NB4 (cell line): Measurements from ENCODE around the gene BEX2.

ENCODE experiments used
- DNase-seq: peaks from one replicate; pipeline ENCODE4 v3.0.0; 2010; ENCODE audit warnings: low read depth
- H3K4me3 ChIP-seq: one replicate; pipeline ENCODE4 v1.5.1; 2011; ENCODE audit warnings: mild to moderate bottlenecking, low read depth, low read length, moderate library complexity
- MYC ChIP-seq: IDR thresholded peaks from 2 replicates; pipeline ENCODE4 v1.6.1; 2011; ENCODE audit warnings: low read depth, low read length
- POLR2A ChIP-seq: IDR thresholded peaks from 2 replicates; pipeline ENCODE4 v1.6.1; 2011; ENCODE audit warnings: mild to moderate bottlenecking; ENCODE audit not compliant: insufficient read length; ENCODE audit errors: extremely low read depth
- TF ChIP-seq, protein P1 (sequence below): IDR thresholded peaks from 2 replicates; pipeline ENCODE4 v1.6.1; 2011; ENCODE audit warnings: low read depth, low read length
- TF ChIP-seq, protein P2 (sequence below): IDR thresholded peaks from one replicate; pipeline ENCODE4 v1.5.1; 2012; ENCODE audit warnings: low read depth, low read length

Gene BEX2

DNA sequence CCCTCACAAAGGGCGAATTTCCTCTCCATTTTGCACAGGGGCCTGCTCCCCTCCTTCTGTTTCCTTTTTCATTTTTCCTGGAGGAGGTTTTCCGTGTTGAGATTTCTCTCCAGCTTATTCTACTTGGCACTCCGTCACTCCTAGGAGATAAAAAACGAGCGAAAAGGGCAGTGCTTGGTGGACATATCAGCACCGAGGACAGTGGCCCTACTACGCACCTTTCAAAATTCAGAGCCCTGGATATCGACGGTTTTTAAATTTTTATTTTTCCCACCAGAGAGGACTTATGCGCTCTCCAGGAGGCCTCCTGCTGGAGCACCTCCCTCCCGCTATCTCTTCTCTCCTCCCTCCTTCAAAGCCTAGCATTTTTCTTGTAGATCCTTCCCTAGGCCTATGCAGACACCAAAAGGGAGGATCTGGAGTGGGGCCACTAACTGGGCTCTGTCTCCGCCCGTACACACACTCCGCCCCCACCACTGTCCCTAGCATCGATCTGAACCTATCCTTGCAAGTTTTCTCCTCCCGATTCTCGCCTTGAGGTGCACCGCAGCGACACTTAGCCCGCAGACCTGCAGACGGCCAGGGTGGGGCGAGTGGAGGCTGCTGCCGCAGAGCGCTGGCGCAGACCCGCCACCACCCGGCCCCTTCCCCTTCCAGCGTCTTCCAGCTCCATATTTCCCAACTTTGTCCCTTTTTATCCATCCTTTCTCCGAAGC is 37.0 kb upstream of the BEX2 start:
- no peak for DNase-seq
- H3K4me3 ChIP-seq, result no peak overlapping the region
- TF ChIP-seq MYC (no peak), POLR2A (no peak)
- TF ChIP-seq, protein P1, sequence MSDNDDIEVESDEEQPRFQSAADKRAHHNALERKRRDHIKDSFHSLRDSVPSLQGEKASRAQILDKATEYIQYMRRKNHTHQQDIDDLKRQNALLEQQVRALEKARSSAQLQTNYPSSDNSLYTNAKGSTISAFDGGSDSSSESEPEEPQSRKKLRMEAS, result no peak
- TF ChIP-seq, protein P2, sequence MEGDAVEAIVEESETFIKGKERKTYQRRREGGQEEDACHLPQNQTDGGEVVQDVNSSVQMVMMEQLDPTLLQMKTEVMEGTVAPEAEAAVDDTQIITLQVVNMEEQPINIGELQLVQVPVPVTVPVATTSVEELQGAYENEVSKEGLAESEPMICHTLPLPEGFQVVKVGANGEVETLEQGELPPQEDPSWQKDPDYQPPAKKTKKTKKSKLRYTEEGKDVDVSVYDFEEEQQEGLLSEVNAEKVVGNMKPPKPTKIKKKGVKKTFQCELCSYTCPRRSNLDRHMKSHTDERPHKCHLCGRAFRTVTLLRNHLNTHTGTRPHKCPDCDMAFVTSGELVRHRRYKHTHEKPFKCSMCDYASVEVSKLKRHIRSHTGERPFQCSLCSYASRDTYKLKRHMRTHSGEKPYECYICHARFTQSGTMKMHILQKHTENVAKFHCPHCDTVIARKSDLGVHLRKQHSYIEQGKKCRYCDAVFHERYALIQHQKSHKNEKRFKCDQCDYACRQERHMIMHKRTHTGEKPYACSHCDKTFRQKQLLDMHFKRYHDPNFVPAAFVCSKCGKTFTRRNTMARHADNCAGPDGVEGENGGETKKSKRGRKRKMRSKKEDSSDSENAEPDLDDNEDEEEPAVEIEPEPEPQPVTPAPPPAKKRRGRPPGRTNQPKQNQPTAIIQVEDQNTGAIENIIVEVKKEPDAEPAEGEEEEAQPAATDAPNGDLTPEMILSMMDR, result no peak

DNA sequence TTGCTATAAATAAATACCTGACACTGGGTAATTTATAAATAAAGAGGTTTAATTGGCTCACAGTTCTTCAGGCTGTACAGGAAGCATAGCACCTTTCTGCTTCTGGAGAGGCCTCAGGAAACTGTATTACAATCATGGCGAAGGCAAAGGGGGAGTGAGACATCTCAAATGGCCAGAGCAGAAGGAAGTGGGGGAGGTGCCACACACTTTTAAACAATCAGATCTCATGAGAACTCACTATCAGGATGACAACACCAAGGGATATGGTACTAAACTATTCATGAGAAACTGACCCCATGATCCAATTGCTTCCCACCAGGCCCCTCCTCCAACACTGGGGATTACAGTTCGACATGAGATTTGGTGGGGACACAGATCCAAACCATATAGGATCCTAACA is 33.8 kb upstream of the BEX2 start:
- DNase-seq, result no peak
- no peak overlapping the region for H3K4me3 ChIP-seq
- no peak for TF ChIP-seq POLR2A

DNA sequence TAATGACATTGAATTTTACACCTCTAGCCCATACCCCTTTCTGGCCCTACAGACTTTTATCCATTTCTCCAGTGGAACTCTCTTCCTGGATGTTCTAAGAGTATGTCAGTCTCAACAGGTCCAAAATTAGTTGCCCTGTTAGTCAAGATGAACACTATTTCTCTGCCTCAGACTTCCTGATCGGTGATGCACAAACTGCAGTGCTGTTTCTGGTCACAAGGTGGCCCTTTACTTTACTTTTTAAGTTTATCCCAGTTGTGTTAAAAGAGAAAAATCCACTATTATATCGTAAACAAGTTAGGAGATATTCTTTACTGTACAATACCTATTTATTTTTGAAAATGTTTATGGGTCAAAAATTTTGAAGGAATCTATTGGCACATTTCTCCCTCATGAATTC is 32.3 kb upstream of the BEX2 start:
- H3K4me3 ChIP-seq, result no peak overlapping the region
- no peak for TF ChIP-seq POLR2A
- TF ChIP-seq, protein P2, result peak; percentile 53
- peak; percentile 24 for DNase-seq

DNA sequence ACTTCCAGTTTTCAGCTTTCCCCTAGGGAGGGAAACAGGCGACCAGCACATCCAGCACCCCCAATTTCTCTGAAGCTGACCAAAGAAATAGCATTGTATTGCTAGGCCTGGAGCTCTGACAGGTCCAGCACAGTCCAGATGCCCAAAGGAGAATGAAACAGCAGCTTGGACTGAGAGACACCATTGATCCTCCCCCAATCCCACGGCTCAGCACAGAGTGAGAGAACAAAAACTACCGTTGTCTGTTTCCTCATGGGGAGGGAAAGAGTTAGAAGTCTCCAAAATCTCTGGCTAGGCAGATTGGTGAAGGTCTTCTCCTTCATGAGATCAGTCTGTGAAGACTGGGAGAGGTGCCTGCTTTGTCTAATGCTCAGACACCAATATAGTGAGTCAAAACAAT is 27.9 kb upstream of the BEX2 start:
- no peak overlapping the region for H3K4me3 ChIP-seq
- TF ChIP-seq MYC (no peak), POLR2A (no peak)
- TF ChIP-seq, protein P2, result no peak
- TF ChIP-seq, protein P1, result no peak
- no peak for DNase-seq

DNA sequence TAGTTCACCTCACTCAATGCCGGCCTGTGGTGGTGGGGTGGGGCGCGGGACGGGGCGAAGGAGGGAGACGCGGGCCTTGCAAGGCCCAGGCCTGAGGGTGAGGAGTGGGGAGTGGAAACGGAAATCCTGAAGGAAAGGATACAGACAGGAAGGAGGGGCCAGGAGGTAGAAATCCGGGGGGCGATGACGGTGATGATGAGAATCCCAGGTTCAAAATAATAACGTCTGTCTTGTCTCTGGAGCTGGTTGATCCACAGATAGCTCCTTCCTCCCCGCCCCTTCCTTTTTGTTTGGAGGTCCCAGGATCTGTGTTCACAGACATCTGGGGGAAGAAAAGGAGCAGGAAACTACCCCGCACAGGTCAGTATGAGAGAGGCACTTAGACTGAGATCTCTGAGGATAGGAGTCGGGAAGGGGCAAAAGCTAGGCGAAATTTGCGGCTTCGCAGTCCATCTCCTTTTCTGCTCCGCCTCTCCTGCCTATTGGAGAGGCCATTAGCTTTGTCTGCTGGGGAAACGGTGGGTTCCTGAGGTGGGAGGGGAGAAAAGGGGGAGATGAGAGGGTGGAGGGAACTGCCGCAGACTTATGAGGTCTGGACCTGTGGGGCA is 20.0 kb upstream of the BEX2 start:
- DNase-seq, result no peak
- no peak overlapping the region for H3K4me3 ChIP-seq
- TF ChIP-seq POLR2A (no peak), MYC (no peak)
- TF ChIP-seq, protein P2, result no peak
- TF ChIP-seq, protein P1, result no peak

DNA sequence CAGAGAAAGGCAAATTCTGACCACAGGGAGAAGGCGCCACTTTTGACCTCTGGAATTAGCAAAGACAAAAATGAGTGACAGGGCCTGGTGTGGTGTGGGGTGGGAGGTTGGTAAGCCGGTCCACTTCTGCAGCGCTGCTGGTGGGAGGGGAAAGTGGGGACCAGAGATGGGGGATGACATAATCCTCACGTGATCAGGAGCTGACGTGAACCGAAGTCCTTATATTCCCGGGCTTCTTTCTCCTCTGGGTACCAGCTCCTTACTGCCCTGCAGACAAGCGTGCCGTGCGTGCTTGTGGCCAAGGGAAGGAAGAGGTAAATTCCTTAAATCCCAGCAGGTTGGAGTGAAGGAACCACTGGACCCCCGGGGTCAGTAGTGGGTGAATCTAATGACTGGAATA is 19.2 kb upstream of the BEX2 start, which contains the start of gene TCEAL7:
Gene TCEAL7, plus strand, starts transcription at position 249 of the 400 bp plus-strand sequence. CDS start 1,165 bp downstream, outside the sequence.
- TF ChIP-seq MYC (no peak), POLR2A (no peak)
- TF ChIP-seq, protein P2, result no peak
- TF ChIP-seq, protein P1, result no peak
- no peak for DNase-seq
- H3K4me3 ChIP-seq, result no peak within 1 kb of the TSS
